Activated T-helper 1 cell treated with anti-CD3 and anti-CD28 coated beads, Interleukin-12 subunit alpha, Interleukin-12 subunit beta, Interleukin-2, Interleukin-4 antibody, amounts not matched to agents 30 ng/mL and 10 ng/mL and 1 ng/mL, durations not matched to agents 14 hours and 24 hours and 36 hours (primary cell): Measurements from ENCODE around the gene ZNF749. TPM values are rescaled to one million over a fixed set of nuclear protein-coding genes. Genes with fewer than 3 reads are reported as not detected.

ENCODE experiments used
- DNase-seq: peaks from one replicate; pipeline ENCODE4 v3.0.0; 2021; ENCODE audit warnings: low spot score
- H3K27ac Mint-ChIP-seq: one replicate; pipeline ENCODE4 v1.8.0; 2021; ENCODE audit warnings: mild to moderate bottlenecking, mixed read lengths
- H3K27me3 Mint-ChIP-seq: one replicate; pipeline ENCODE4 v1.8.0; 2022; ENCODE audit warnings: mild to moderate bottlenecking, moderate library complexity, mixed read lengths; ENCODE audit not compliant: insufficient read depth
- H3K36me3 Mint-ChIP-seq: one replicate; pipeline ENCODE4 v1.8.0; 2021; ENCODE audit warnings: low read depth, mixed read lengths
- H3K4me1 Mint-ChIP-seq: one replicate; pipeline ENCODE4 v1.8.0; 2021; ENCODE audit warnings: low read depth, mixed read lengths
- H3K4me3 Mint-ChIP-seq: one replicate; pipeline ENCODE4 v1.8.0; 2021; ENCODE audit warnings: mild to moderate bottlenecking, moderate library complexity, mixed read lengths
- H3K9me3 Mint-ChIP-seq: one replicate; pipeline ENCODE4 v1.8.0; 2021; ENCODE audit warnings: mixed read lengths
- intact Hi-C: fragments of 100-400 bp; cut with micrococcal nuclease; formaldehyde crosslinking; loops from one replicate; pipeline ENCODE4 v1.15.1; 2024
- total RNA-seq: library from RNA; stranded (reverse); gene quantifications from 2 replicates; pipeline ENCODE4 v1.2.3, GENCODE V29; 2022

Gene ZNF749
- 21.5 and 22.0 TPM in 2 replicates for total RNA-seq

- intact Hi-C loops: loop anchor here (1.0 to 5.0 kb wide), 25 partner anchors 24 to 1043 kb away; partner anchors contain the start of genes TRAPPC2B, ZNF134, ZNF17 and ZNF211
- Mint-ChIP-seq H3K27ac (peak within 1 kb of the TSS; percentile 95), H3K4me3 (peak within 1 kb of the TSS; percentile 93), H3K36me3 (peaks cover 44% of the 10 kb centered on the region), H3K4me1 (peaks cover 23% of the 10 kb centered on the region), H3K27me3 (no peaks in the 10 kb centered on the region), H3K9me3 (peaks cover 52% of the 10 kb centered on the region)
- peak; percentile 95 for DNase-seq
These were observed at the start of gene ZNF749 for GRCh38 chr19:57435062-57435978. Gene ZNF749 (plus strand): TSS chr19:57435325. CDS start chr19:57435579, 254 bp downstream.

DNA sequence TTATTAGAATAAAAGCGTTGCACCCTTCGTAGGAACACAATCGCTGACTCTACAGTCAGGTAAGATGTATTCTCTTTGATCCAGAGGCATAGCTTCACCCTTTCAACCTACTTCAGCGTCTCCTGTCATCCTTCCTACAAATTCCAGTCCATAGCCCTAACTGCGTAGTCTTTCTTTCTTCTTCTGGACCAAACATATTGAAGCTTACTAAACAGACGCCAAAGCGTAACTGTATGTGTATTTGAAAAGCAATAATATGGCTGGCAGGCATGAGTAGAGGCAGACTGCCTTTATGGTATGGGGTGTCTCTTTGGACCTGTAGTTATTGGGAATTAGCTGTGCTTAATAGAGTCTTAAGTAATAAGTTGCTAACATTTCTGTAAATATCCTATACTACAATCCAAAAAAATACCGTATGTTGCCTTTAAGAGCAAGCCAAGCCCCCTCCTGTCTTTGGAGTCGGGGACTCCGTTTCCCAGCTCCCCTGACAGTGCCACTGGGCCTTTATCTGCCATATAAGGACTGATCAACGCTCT, 45.9 kb upstream of the ZNF749 start:
- H3K9me3 Mint-ChIP-seq: peaks cover 50% of the 10 kb centered on the region
- H3K27ac Mint-ChIP-seq: peak overlapping the region; percentile 94
- intact Hi-C loops: loop anchor here (1.0 kb wide), 12 partner anchors 22 to 613 kb away; partner anchors contain the start of genes TRAPPC2B, ZNF134, ZNF17 and ZNF264
- H3K36me3 Mint-ChIP-seq: peaks cover 18% of the 10 kb centered on the region
- H3K4me1 Mint-ChIP-seq: peaks cover 26% of the 10 kb centered on the region
- peak overlapping the region; percentile 94 for H3K4me3 Mint-ChIP-seq
- H3K27me3 Mint-ChIP-seq: no peaks in the 10 kb centered on the region
- DNase-seq: no peak

- H3K27me3 Mint-ChIP-seq: no peaks in the 10 kb centered on the region
- peak within 1 kb of the TSS; percentile 94 for H3K27ac Mint-ChIP-seq
- H3K36me3 Mint-ChIP-seq: peaks cover 25% of the 10 kb centered on the region
- peak within 1 kb of the TSS; percentile 94 for H3K4me3 Mint-ChIP-seq
- DNase-seq: peak; percentile 92
- intact Hi-C loops: loop anchor here (1.0 kb wide), 12 partner anchors 21 to 612 kb away; partner anchors contain the start of genes TRAPPC2B, ZNF134, ZNF17 and ZNF264
- peaks cover 30% of the 10 kb centered on the region for H3K4me1 Mint-ChIP-seq
- H3K9me3 Mint-ChIP-seq: peaks cover 54% of the 10 kb centered on the region
These were observed 45.2 kb upstream of the ZNF749 start, which contains the start of gene ZNF548 for GRCh38 chr19:57389730-57390598. Gene ZNF548 (plus strand): TSS chr19:57389854. CDS start chr19:57390100, 246 bp downstream.

DNA sequence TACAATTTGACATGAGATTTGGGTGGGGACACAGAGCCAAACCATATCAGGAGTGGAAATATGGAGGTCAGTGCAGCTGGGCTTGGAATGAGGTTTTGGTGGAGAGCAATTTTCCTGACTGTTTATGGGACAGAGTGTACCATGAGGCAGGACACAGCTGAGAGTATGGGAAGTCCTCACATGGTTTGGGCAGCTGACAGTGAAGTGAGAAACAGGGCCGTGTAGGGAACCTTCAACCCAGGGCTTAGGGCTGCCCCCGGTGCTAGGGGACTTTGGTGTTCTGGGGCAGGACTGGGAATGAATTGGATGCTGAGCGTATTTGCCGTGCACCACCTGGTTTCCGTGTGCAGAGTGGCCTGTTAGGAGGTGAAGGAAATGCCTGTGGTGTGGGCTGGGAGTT, 39.4 kb upstream of the ZNF749 start:
- intact Hi-C loops: no loop called here

DNA sequence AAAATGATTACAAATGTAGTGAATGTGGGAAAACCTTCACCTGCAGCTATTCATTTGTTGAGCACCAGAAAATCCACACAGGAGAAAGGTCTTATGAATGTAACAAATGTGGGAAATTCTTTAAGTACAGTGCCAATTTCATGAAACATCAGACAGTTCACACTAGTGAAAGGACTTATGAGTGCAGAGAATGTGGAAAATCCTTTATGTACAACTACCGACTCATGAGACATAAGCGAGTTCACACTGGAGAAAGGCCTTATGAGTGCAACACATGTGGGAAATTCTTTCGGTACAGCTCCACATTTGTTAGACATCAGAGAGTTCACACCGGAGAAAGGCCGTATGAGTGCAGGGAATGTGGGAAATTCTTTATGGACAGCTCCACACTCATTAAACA, 36.3 kb upstream of the ZNF749 start:
- no peaks in the 10 kb centered on the region for H3K27me3 Mint-ChIP-seq
- no peak for DNase-seq
- H3K4me1 Mint-ChIP-seq: peaks cover 7% of the 10 kb centered on the region
- peaks cover 72% of the 10 kb centered on the region for H3K36me3 Mint-ChIP-seq
- H3K4me3 Mint-ChIP-seq: no peak overlapping the region
- intact Hi-C loops: no loop called here
- no peak overlapping the region for H3K27ac Mint-ChIP-seq
- H3K9me3 Mint-ChIP-seq: peaks cover 84% of the 10 kb centered on the region

More for the DNA sequence above, 39.4 kb upstream of the ZNF749 start:
- H3K36me3 Mint-ChIP-seq: peaks cover 69% of the 10 kb centered on the region
- H3K4me1 Mint-ChIP-seq: peaks cover 13% of the 10 kb centered on the region
- H3K27ac Mint-ChIP-seq: no peak overlapping the region
- no peak overlapping the region for H3K4me3 Mint-ChIP-seq
- peaks cover 76% of the 10 kb centered on the region for H3K9me3 Mint-ChIP-seq
- no peak for DNase-seq
- no peaks in the 10 kb centered on the region for H3K27me3 Mint-ChIP-seq

GRCh38 chr19:57403737-57404563, 31.2 kb upstream of the ZNF749 start:
- Mint-ChIP-seq H3K4me1 (no peaks in the 10 kb centered on the region), H3K27ac (no peak overlapping the region), H3K36me3 (peaks cover 23% of the 10 kb centered on the region), H3K9me3 (peaks cover 44% of the 10 kb centered on the region), H3K27me3 (no peaks in the 10 kb centered on the region), H3K4me3 (no peak overlapping the region)
- DNase-seq: no peak
- intact Hi-C loops: no loop called here

DNA sequence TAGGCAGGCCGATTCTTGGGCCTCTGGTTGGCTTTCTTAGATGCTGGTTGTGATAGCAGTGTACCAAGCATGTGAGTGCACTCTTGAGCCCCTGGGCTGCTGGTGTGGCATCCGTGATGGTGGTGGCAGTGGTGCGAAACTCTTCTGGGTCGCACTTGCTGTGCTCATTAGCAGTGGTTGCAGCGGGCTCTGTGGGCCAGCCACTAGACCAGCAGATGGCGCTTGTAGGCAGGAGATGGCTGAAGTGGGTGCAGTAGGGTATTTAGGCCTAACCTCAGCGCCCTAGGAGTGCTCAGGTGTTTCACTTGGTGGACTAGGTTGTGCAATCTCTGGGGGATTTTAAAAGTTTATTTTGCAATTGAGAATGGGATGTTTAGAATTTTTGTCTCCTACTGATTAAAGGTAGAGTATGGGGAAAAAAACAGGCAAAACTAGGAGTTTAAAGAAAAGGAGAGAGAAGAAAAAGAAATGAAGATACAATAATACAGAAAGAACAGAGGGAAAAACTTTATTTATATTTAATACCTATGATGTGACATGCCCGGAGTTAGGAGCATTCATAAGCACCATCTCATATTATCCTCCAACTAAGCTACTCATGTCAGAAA, 28.5 kb upstream of the ZNF749 start:
- intact Hi-C loops: loop anchor here (1.0 kb wide), 2 partner anchors 510 to 749 kb away; partner anchors contain the start of gene ZNF417
- H3K4me1 Mint-ChIP-seq: peaks cover 14% of the 10 kb centered on the region

DNA sequence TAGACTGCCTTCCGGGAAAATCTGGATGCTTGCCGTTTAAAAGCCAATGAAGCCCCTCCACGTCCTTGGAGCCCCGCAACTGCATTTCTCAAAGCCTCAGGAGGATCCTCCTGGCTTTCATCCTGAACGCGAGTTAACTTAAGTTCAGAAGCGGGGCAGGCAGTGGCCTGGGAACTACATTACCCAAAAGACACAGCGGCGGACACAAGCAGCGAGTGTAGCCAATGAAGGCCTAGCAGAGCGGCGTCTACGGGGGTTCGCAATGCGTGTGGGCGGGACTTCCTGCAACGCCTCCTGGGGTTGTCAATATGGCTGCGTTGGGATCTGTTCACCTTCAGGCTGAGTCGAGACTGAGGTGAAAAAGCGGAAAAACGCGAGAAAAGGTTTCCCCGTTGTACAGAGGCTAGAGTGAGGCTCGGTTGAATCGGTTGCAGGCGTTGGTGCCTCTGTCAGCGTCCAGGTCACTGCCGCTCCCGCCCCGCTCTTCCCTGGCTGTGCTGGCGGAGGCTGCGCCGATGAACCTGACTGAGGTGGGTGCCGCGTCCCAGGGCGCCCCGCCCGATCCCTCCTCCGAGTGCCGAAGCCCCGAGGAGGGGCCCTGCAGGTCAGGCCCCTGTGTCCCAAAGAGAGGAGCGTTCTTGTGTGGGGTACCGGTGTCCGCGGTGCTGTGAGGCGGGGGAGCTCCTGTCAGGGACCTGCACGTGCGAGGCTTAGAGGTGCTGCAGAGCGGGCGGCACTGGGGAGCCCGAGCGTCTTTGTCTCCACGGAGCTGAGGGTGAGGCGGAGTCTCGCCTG, 24.1 kb upstream of the ZNF749 start, which contains the start of gene ZNF17:
TSS of gene ZNF17 (plus strand) at position 285 of the 795 bp plus-strand sequence. CDS start 2,455 bp downstream, outside the sequence.
- H3K27ac Mint-ChIP-seq: peak within 1 kb of the TSS; percentile 81
- peak; percentile 87 for DNase-seq
- H3K27me3 Mint-ChIP-seq: no peaks in the 10 kb centered on the region
- intact Hi-C loops: loop anchor here (1.0 to 2.0 kb wide), 20 partner anchors 22 to 990 kb away; partner anchors contain the start of genes TRAPPC2B, ZNF134, ZNF211 and ZNF304
- peaks cover 18% of the 10 kb centered on the region for H3K4me1 Mint-ChIP-seq
- peaks cover 19% of the 10 kb centered on the region for H3K36me3 Mint-ChIP-seq
- peaks cover 12% of the 10 kb centered on the region for H3K9me3 Mint-ChIP-seq
- peak within 1 kb of the TSS; percentile 95 for H3K4me3 Mint-ChIP-seq

More for the DNA sequence above, 28.5 kb upstream of the ZNF749 start:
- Mint-ChIP-seq H3K27me3 (no peaks in the 10 kb centered on the region), H3K9me3 (peaks cover 24% of the 10 kb centered on the region), H3K4me3 (no peak overlapping the region), H3K36me3 (peaks cover 7% of the 10 kb centered on the region), H3K27ac (no peak overlapping the region)
- peak; percentile 35 for DNase-seq

DNA sequence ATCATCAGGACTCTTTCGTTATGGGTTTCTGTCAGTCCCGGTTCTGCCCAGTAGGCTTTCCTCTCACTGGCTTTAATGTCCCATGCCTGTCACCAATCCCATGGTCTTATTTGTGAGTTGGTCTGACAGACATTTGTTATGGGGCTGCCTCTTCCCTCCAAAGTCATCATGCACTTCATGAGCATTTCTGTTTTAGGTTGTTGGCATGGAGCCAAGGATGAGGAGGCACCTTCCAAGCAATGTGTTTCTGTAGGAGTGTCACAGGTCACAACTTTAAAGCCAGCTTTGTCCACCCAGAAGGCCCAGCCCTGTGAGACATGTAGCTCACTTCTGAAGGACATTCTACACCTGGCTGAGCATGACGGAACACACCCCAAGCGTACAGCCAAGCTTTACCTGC, 15.7 kb upstream of the ZNF749 start:
- Mint-ChIP-seq H3K27me3 (no peaks in the 10 kb centered on the region), H3K27ac (no peak overlapping the region), H3K4me1 (no peaks in the 10 kb centered on the region), H3K9me3 (peaks cover 64% of the 10 kb centered on the region), H3K36me3 (peaks cover 64% of the 10 kb centered on the region), H3K4me3 (no peak overlapping the region)
- intact Hi-C loops: no loop called here
- DNase-seq: no peak

DNA sequence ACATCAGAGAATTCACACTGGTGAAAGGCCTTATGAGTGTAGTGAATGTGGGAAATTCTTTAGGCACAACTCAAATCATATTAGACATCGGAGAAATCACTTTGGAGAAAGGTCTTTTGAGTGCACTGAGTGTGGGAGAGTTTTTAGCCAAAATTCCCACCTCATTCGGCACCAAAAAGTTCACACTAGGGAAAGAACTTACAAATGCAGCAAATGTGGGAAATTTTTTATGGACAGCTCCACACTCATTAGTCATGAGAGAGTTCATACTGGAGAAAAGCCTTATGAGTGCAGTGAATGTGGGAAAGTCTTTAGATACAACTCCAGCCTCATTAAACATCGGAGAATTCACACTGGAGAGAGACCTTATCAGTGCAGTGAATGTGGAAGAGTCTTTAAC, 14.1 kb upstream of the ZNF749 start:
- Mint-ChIP-seq H3K4me1 (no peaks in the 10 kb centered on the region), H3K4me3 (no peak overlapping the region), H3K27ac (no peak overlapping the region), H3K27me3 (no peaks in the 10 kb centered on the region), H3K9me3 (peaks cover 57% of the 10 kb centered on the region), H3K36me3 (peaks cover 54% of the 10 kb centered on the region)
- no peak for DNase-seq
- intact Hi-C loops: no loop called here
